ENCODE measurements around the gene ACSBG1.

Gene ACSBG1

DNA sequence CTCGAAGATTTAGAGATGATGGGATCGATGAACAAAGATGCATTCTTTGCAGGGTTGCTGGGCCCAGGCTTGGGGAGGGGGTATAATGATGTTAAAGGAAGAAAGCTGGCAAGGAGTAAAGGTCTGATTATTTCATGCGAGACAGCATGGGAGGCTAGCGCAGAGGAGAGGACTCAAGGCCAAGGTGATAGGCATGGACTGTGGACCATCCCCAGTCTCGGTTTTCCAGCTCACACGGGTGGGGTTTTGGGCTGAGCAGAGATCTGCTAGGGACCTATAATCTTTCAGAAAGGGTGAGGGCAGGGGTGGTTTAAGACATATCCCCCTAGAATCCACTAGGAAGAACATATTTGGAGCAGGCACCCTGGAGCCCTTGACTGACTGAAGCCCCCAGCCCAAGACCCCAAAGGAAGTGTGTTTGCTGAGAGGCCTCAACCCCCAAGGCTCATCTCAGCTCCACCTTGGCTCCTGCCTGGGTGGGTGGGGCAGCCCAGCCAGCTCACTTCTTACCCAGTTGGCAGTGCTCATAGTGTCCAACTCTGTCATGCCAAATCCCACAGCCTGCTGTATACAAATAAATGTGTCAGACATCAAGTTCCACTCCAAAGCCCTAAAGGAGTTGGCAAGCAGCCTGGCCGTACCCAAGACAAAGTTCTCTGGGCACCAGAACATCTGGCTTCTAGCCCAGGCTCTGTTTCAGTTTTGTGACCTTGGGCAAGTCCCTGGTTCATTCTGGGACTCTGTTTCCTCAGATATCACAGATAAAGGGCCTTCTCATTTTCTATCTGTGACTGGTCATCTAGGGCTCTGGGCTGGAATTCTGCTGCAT lies 17.9 kb downstream of the ACSBG1 start:
- DNase-seq (ENCODE audit: low read depth), result peak; percentile 9

DNA sequence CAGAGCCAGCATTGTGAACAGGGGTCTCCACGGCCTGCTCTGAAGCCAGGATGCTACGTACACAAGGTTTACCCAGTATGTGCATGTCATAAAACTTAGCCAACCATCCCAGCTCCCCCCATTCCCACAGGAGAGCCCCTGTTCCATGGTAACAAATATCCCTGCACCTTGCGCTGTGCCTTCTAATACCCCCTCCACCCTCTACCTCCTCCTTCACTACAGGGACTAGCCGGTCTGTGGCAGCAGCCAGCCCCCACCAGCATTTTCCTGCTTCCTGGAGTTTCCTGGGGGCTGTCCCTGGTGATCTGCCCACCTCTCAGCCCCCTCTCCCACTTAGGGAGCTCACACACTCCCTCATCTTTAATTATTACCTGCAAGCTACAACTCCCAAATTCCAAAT lies 20.4 kb downstream of the ACSBG1 start:
- no peak for DNase-seq (ENCODE audit: low read depth)

GRCh38 chr15:78213425-78213750 lies 21.0 kb downstream of the ACSBG1 start:
- DNase-seq (ENCODE audit: low read depth), result no peak

- DNase-seq (ENCODE audit: low read depth), result peak; percentile 38
Observed at GRCh38 chr15:78212546-78213424, 21.6 kb downstream of the ACSBG1 start.

DNA sequence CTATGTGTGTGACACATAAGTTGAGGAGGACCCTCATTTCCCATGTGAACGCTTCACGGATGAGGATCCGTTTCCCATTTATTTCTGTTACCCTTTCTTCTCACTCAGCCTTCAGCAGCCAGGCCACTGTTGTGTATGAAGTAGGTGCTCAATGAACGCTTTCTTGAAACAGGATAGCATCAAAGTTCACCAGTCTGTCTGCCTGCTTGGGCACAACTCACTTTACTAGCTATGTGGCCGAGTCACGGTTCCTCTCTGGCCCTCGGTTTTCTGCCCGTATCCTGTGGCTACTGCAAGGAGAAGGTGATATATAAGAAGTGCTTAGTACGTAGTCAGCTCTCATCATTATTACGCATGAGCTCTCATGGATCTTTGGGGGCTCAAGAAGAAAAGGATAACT lies 22.4 kb downstream of the ACSBG1 start:
- no peak for DNase-seq (ENCODE audit: low read depth)

- DNase-seq (ENCODE audit: low read depth), result no peak
Observed at GRCh38 chr15:78211189-78211921, 23.0 kb downstream of the ACSBG1 start.

DNA sequence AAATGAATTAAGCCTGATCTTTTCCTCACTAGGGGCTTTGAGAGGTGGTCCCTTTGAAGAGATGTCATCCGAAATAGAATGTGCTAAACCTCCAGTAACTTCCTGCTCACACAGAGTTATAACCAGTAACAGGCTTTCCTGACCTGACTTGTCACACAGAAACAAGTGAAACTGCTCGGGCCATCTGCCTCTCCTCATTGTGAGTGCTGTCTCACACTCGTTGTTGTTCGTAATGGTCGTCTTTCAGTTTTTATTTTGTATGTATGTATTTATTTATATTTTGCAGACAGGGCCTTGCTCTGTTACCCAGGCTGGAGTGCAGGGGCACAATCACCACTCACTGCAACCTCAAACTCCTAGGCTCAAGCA lies 24.0 kb downstream of the ACSBG1 start:
- no peak for DNase-seq (ENCODE audit: low read depth)

DNA sequence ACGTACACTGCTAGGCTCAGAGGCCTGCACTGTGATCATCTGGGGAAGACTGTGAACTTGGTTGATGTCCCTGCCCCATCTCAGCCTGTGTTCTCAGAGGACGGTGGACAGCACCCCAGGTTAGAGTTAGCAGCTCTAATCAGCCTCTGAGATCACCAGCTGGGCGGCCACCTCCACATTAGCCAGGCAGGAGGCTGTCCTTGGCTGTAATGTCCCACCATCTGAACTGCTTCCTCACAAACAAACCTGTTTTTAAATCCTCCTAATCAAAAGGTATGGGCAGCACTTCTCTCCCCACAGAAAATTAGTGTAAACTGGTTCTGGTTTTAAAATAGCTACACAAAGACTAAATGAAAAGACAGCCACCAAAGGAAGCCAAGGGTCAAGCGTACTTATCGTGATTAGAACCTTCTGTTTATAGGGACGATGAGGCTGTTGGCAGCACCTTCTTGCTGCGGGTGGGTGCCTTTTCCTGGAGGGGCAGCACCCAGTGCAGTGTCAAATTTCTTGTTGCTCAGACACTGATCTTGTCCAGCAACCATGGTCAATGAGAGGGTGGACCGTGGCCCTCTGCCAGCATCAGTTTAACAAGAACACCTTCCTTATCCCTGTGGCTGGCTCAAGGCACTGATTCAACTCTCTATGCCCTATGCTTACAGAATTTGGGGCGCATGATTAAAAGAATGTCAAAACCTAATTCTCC lies 24.6 kb downstream of the ACSBG1 start:
- DNase-seq (ENCODE audit: low read depth), result no peak

DNA sequence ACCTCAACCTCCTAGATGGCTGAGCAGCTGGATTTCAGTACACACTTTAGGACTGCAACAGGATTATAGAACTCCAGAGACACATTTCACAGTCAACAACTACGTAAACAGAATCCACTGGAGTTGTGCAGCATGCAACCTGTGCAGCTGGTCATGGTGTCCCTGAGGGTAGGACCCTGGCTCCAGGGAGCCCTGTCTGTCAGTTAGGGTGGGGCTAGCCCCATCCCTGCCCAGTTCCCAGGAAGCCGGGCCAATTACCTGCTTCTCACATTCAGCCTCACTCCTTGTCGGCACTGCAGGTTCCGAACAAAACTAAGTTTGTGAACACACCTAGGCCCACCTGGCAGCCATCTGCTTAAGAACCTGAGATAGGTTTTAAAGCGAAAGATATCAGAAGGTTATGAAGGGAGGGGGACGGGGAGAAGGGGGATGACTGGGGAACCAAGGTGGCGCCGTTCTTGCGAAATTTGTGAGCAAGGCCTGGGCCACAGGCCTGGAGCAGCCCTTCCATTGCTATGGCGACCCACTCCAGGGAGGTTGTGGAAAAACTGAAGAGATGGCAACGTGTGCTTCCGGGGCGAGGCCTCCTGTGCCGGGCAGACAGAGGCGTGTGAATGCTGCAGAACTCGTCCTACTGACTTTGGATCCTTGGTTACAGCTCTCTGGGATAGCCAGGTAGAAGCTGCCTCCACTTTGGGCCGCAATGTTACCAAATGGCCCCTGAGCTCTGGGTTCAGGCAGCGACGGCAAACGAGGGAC lies 25.3 kb downstream of the ACSBG1 start:
- no peak for DNase-seq (ENCODE audit: low read depth)

GRCh38 chr15:78208341-78208844 lies 26.0 kb downstream of the ACSBG1 start:
- no peak for DNase-seq (ENCODE audit: low read depth)

DNA sequence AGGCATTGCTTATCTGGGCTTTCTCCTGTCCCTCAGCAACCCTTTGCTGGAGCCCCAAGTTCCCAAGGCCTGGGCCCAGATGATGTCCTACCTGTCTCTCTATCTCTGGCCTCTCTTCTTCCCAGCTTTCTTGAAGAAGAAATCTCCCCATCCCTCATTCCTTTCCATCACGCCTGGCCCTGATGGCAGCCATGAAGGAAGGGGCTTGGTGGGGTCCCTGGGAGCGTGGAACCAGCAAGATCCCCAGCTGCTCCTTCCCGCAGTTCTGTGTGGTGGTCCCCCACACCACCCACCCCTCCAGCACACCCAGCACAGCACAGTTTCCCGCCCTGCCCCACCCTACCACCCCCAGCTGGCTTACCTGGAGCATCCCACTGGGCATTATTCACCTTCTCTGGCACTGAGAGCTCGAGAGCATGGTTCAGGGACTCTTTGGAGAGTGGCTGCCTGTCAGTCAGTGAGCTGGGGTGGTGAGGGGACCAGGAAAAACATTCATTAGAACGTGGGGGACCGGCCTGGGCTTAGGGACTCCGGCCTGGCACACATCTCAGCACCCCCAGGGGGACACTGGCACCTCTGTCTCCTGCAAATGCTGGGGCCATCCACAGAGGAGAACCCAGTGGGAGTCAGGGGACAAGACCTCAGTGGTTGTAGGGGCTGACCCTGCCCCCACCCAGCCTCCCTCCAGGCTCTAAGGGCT lies 26.6 kb downstream of the ACSBG1 start:
- no peak for DNase-seq (ENCODE audit: low read depth)

DNA sequence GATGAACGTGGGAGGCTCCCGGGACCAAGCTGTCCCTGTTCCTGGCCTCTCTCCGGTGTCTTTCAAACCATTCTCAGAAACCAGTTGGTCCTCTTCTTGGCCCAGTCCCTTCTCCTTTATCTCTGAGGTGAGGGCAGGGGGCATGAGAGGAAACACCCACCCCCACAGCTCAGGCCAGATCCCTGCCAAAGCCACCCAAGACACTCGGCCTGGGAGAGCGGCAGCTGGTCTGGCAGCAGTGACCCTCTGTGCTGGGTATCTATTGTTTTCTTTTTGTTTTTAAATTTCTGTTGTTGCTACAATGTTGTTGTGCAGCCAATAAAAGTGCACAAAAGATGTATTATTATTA lies 27.3 kb downstream of the ACSBG1 start:
- no peak for DNase-seq (ENCODE audit: low read depth)

- no peak for DNase-seq (ENCODE audit: low read depth)
Observed at GRCh38 chr15:78206326-78207109, 27.8 kb downstream of the ACSBG1 start.

GRCh38 chr15:78205856-78206255 lies 28.5 kb downstream of the ACSBG1 start:
- DNase-seq (ENCODE audit: low read depth), result no peak

- no peak for DNase-seq (ENCODE audit: low read depth)
Observed at GRCh38 chr15:78205337-78205736, 29.0 kb downstream of the ACSBG1 start.

DNA sequence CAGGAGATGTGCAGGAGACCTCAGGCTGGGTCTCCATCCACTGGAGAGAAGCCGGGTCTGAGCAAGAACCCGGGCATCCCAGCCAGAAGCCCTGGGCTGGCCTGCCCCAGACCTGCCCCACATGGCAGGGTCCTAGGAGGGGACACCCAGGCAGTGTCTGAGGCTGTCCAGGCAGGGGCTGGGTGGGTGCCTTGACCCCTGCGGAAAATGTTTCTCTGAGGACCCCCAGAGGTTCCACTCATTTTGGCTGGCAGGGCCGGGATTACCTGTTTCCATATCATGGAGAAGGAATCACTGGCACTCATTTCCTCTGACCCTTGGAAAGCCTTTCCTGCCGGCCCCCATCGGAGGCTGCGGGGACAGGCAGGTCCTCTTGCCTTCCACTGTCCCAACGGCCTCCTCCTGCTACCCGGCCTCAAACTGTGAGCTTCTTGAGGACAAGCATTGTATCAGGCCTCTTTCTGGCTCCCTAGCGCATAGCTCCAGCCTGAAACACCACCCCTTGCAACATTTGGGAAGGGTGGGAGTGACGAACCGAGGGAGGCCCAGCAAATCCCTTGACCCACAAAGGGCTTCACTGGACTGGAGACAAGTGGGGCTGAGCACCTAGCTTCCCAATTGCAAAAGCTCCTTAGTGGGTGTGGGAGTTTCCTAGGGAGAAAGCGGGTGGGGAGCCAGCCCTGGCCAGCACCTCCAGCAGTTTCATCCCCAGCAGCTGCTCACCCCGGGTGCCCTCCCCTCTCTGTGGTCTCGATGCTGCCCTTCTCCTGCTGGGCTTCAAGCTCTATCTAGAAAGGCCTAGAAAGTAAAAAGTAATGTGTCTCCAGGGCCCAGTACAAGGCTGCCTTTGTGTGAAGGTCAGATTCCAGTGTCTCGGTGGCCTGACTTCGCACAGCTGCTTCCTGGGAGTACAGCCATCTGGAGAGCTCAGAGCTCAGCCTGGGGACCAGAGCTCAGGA lies 29.7 kb downstream of the ACSBG1 start:
- no peak for DNase-seq (ENCODE audit: low read depth)

DNA sequence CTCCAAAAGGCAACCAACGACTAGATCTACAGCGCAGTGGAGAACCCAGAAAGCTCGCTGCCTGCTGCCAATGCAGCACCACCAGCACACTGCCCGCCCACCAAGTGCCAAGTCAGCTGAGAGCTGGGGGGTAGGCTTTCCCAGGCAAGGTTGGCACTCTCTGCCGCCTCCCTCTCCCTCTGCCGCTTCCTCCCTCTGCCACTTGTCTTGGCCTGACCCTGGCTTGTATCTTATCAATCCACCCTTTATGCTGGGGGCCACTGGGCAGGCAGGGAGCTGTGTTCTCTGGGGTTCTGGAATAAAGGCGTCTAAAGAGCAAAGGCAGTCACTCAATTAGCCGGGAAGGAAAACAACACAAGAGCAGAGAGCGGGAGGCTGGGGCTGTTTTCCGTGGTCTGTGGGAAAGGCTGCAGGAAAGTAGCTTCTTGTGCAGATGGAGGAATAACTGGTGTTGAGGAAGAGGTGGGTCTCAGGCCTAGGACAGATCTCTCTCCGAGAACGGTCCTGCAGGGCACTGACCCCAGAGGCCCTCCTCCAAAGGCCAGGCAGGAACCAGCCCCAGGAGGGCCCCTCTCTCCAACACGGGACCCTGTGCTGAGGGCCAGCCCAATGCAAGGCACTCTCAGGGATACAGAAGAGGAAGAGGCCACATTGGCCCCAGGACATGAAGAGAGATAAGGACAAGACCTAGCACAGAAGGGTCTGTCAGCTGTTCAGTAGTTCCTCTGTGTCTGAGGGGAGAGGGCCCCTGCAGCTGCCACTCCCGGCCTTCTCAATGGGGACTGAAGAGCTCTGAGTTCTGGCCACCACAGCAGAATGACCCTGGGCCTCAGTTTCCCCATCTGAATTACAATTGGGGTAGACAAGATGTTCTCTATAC lies 30.8 kb downstream of the ACSBG1 start:
- no peak for DNase-seq (ENCODE audit: low read depth)

All from stromal cell of bone marrow (primary cell).